Uterus (tissue), 2 donors: ENCODE results near the gene TSFM.

ENCODE experiments used
- CTCF ChIP-seq, 4 experiments: fragments of 200-600 bp in 2 of 4; fragments of 450-650 bp in 2 of 4; sonication (generic) in 2 of 4; IDR thresholded peaks; one replicate each; pipeline ENCODE4 v1.5.1; 2016 to 2019; ENCODE audit warnings: antibody characterized with exemption in 4 of 4, mild to moderate bottlenecking in 2 of 4, moderate library complexity in 1 of 4
- POLR2A ChIP-seq, 2 donors: fragments of 450-650 bp; IDR thresholded peaks; one replicate each; pipeline ENCODE4 v1.6.1; 2016; ENCODE audit warnings: antibody characterized with exemption in 2 of 2, mild to moderate bottlenecking in 1 of 2, moderate library complexity in 1 of 2

GRCh38 chr12:57793920-57794319, 11.3 kb downstream of the TSFM start:
- TF ChIP-seq CTCF (IDR thresholded peaks at IDR 0.05) (no peak), POLR2A (IDR thresholded peaks at IDR 0.05) (no peak)
